HG03045 (cell line): Measurements from ENCODE around the gene CNOT10.
A peak's percentile ranks its signal among the peaks of the same experiment; 100 is the strongest.
"Not testable (repeated sequence)": the region's sequence is repeated elsewhere in the genome, so short reads cannot be mapped to it uniquely, and the experiment has no call there.

Experiments
- ATAC-seq: cut with Tn5 transposase; IDR thresholded peaks from one replicate; pipeline ENCODE4 v1.9.1; 2021; ENCODE audit warnings: mild to moderate bottlenecking, moderate library complexity; ENCODE audit not compliant: unreplicated experiment

Gene CNOT10

GRCh38 chr3:32684800-32685542 is at the start of gene CNOT10:
CNOT10 (plus strand) TSS chr3:32685188; CDS start chr3:32685461, 273 bp downstream.
- ATAC-seq = peak; percentile 99

- ATAC-seq = no peak
Observed at GRCh38 chr3:32640939-32641338, 44.0 kb upstream of the CNOT10 start.

- no peak for ATAC-seq
Observed at GRCh38 chr3:32641356-32641755, 43.6 kb upstream of the CNOT10 start.

- no peak for ATAC-seq
Observed at GRCh38 chr3:32643354-32643753, 41.6 kb upstream of the CNOT10 start.

GRCh38 chr3:32643816-32644215 is 41.2 kb upstream of the CNOT10 start:
- ATAC-seq = no peak

GRCh38 chr3:32644380-32644779 is 40.6 kb upstream of the CNOT10 start:
- no peak for ATAC-seq

GRCh38 chr3:32646761-32647160 is 38.2 kb upstream of the CNOT10 start:
- ATAC-seq = no peak

- ATAC-seq = not testable (repeated sequence)
Observed at GRCh38 chr3:32652337-32653100, 32.5 kb upstream of the CNOT10 start.

GRCh38 chr3:32655167-32655566 is 29.8 kb upstream of the CNOT10 start:
- ATAC-seq = no peak

GRCh38 chr3:32660634-32661033 is 24.4 kb upstream of the CNOT10 start:
- no peak for ATAC-seq

- no peak for ATAC-seq
Observed at GRCh38 chr3:32662647-32663046, 22.3 kb upstream of the CNOT10 start.

- ATAC-seq = not testable (repeated sequence)
Observed at GRCh38 chr3:32664630-32665075, 20.3 kb upstream of the CNOT10 start.

GRCh38 chr3:32667072-32667582 is 17.9 kb upstream of the CNOT10 start:
- ATAC-seq = no peak

- not testable (repeated sequence) for ATAC-seq
Observed at GRCh38 chr3:32669226-32669625, 15.8 kb upstream of the CNOT10 start.

GRCh38 chr3:32673730-32674129 is 11.3 kb upstream of the CNOT10 start:
- not testable (repeated sequence) for ATAC-seq

- no peak for ATAC-seq
Observed at GRCh38 chr3:32675164-32675563, 9.8 kb upstream of the CNOT10 start.

GRCh38 chr3:32675650-32676049 is 9.3 kb upstream of the CNOT10 start:
- no peak for ATAC-seq

GRCh38 chr3:32681811-32682210 is 3.2 kb upstream of the CNOT10 start:
- ATAC-seq = no peak

GRCh38 chr3:32684029-32684799 is 774 bp upstream of the CNOT10 start:
- no peak for ATAC-seq

GRCh38 chr3:32685543-32686185 is 676 bp downstream of the CNOT10 start:
- ATAC-seq = no peak

- no peak for ATAC-seq
Observed at GRCh38 chr3:32686713-32687112, 1.7 kb downstream of the CNOT10 start.
